Parathyroid adenoma (tissue), 2 donors: Measurements from ENCODE around the gene MAPK8IP3.
"Not testable (repeated sequence)": the region's sequence is repeated elsewhere in the genome, so short reads cannot be mapped to it uniquely, and the experiment has no call there.

Source experiments
- H2AFZ ChIP-seq: fragments of 300-600 bp; sonication (generic); one replicate; pipeline ENCODE4 v1.7.0; 2017; ENCODE audit warnings: antibody characterized with exemption, mild to moderate bottlenecking
- H3K27ac ChIP-seq: fragments of 300-600 bp; sonication (generic); one replicate; pipeline ENCODE4 v1.7.0; 2017
- H3K27me3 ChIP-seq: fragments of 300-600 bp; sonication (generic); one replicate; pipeline ENCODE4 v1.7.0; 2017; ENCODE audit warnings: low read length; ENCODE audit not compliant: control insufficient read depth, insufficient read depth
- H3K36me3 ChIP-seq: fragments of 300-600 bp; sonication (generic); one replicate; pipeline ENCODE4 v1.7.0; 2017; ENCODE audit warnings: low read length; ENCODE audit not compliant: control insufficient read depth, insufficient read depth
- H3K4me1 ChIP-seq: fragments of 300-600 bp; sonication (generic); one replicate; pipeline ENCODE4 v1.7.0; 2017; ENCODE audit warnings: control low read depth
- H3K4me2 ChIP-seq: fragments of 300-600 bp; sonication (generic); one replicate; pipeline ENCODE4 v1.7.0; 2017; ENCODE audit warnings: low read length
- H3K4me3 ChIP-seq: fragments of 300-600 bp; sonication (generic); one replicate; pipeline ENCODE4 v1.7.0; 2017; ENCODE audit warnings: low read depth, low read length
- H3K79me2 ChIP-seq: fragments of 300-600 bp; sonication (generic); one replicate; pipeline ENCODE4 v1.7.0; 2017; ENCODE audit warnings: control low read depth
- H3K9ac ChIP-seq: fragments of 300-600 bp; sonication (generic); one replicate; pipeline ENCODE4 v1.7.0; 2017; ENCODE audit warnings: mild to moderate bottlenecking
- H3K9me3 ChIP-seq: fragments of 300-600 bp; sonication (generic); one replicate; pipeline ENCODE4 v1.7.0; 2017; ENCODE audit warnings: low read length; ENCODE audit not compliant: control insufficient read depth
- CTCF ChIP-seq: fragments of 300-600 bp; sonication (generic); IDR thresholded peaks from one replicate; pipeline ENCODE4 v1.7.0; 2017; ENCODE audit warnings: antibody characterized with exemption, mild to moderate bottlenecking
- donor health status: primary hyperparathyroidism.

The MAPK8IP3 gene

GRCh38 chr16:1713933-1714332 lies 7.9 kb downstream of the MAPK8IP3 start:
- Histone ChIP-seq H3K4me2 (peak overlapping the region; percentile 60), H3K27me3 (no peaks in the 10 kb centered on the region), H3K79me2 (peaks cover 84% of the 10 kb centered on the region), H3K9me3 (no peaks in the 10 kb centered on the region), H2AFZ (peak overlapping the region; percentile 26), H3K9ac (no peak overlapping the region), H3K27ac (peak overlapping the region; percentile 52), H3K36me3 (no peaks in the 10 kb centered on the region), H3K4me3 (no peak overlapping the region), H3K4me1 (peaks cover 21% of the 10 kb centered on the region)
- no peak for TF ChIP-seq CTCF

GRCh38 chr16:1715220-1715619 lies 9.2 kb downstream of the MAPK8IP3 start:
- Histone ChIP-seq H2AFZ (no peak overlapping the region), H3K27me3 (no peaks in the 10 kb centered on the region), H3K4me1 (peaks cover 12% of the 10 kb centered on the region), H3K4me2 (no peak overlapping the region), H3K27ac (no peak overlapping the region), H3K9me3 (no peaks in the 10 kb centered on the region), H3K36me3 (no peaks in the 10 kb centered on the region), H3K4me3 (no peak overlapping the region), H3K9ac (no peak overlapping the region), H3K79me2 (peaks cover 90% of the 10 kb centered on the region)
- no peak for TF ChIP-seq CTCF

GRCh38 chr16:1718236-1718635 lies 12.2 kb downstream of the MAPK8IP3 start:
- H3K9me3 ChIP-seq, H2AFZ ChIP-seq, H3K36me3 ChIP-seq, H3K9ac ChIP-seq, H3K4me3 ChIP-seq, H3K27me3 ChIP-seq, H3K4me2 ChIP-seq, H3K27ac ChIP-seq: not testable (repeated sequence)
- Histone ChIP-seq H3K4me1 (peaks cover 12% of the 10 kb centered on the region), H3K79me2 (peaks cover 94% of the 10 kb centered on the region)

- H3K4me1 ChIP-seq, H3K4me2 ChIP-seq, H3K9me3 ChIP-seq, H3K9ac ChIP-seq, H3K4me3 ChIP-seq, H3K36me3 ChIP-seq, H3K27me3 ChIP-seq, H2AFZ ChIP-seq, H3K27ac ChIP-seq: not testable (repeated sequence)
- peaks cover 94% of the 10 kb centered on the region for H3K79me2 ChIP-seq
These were observed 13.7 kb downstream of the MAPK8IP3 start for GRCh38 chr16:1719559-1720229.

- Histone ChIP-seq H3K4me3 (no peak overlapping the region), H3K27me3 (no peaks in the 10 kb centered on the region), H3K9ac (no peak overlapping the region), H3K79me2 (peaks cover 91% of the 10 kb centered on the region), H3K4me2 (no peak overlapping the region), H2AFZ (no peak overlapping the region), H3K36me3 (no peaks in the 10 kb centered on the region), H3K27ac (no peak overlapping the region), H3K4me1 (no peaks in the 10 kb centered on the region), H3K9me3 (no peaks in the 10 kb centered on the region)
- no peak for TF ChIP-seq CTCF
These were observed 15.4 kb downstream of the MAPK8IP3 start for GRCh38 chr16:1721372-1721771.
